A673 (cell line): ENCODE measurements around the gene FAM47B. TPM values are rescaled to one million over a fixed set of nuclear protein-coding genes. Genes with fewer than 3 reads are reported as not detected.

ENCODE experiments used
- BruUV-seq: library from RNA; stranded (reverse); fragments of 400-500 nt; replicated peaks from 2 replicates; lab custom pipeline; 2021; lab: Mats Ljungman, UMichigan
- CTCF ChIA-PET: fragments of 300-600 bp; sonication (Branson Sonifier 250); formaldehyde crosslinking; loops from one replicate; lab custom pipeline; 2022; ENCODE audit warnings: antibody characterized with exemption; lab: Charles Lee
- POLR2A ChIA-PET: fragments of 300-600 bp; sonication (Branson Sonifier 250); formaldehyde crosslinking; loops from one replicate; lab custom pipeline; 2022; ENCODE audit warnings: antibody characterized with exemption; ENCODE audit not compliant: low non-redundant PET; lab: Charles Lee
- DNase-seq: peaks from one replicate; pipeline ENCODE4 v3.0.0-alpha.2; 2015; ENCODE audit warnings: low spot score
- H3K27ac ChIP-seq: fragments of 200-600 bp; sonication (generic); 2 replicates; pipeline ENCODE4 v1.5.1; 2016; ENCODE audit warnings: mixed run types, low read depth, mild to moderate bottlenecking, mixed read lengths, antibody characterized with exemption, low read length; ENCODE audit not compliant: poor library complexity, severe bottlenecking
- H3K27me3 ChIP-seq: fragments of 200-600 bp; sonication (generic); replicated peaks from 2 replicates; pipeline ENCODE4 v1.6.1; 2017; ENCODE audit warnings: mixed run types, low read depth, mild to moderate bottlenecking, mixed read lengths, antibody characterized with exemption, low read length; ENCODE audit not compliant: insufficient read depth, poor library complexity
- H3K36me3 ChIP-seq: fragments of 200-600 bp; sonication (generic); 2 replicates; pipeline ENCODE4 v1.6.1; 2016; ENCODE audit warnings: mixed run types, mild to moderate bottlenecking, mixed read lengths, antibody characterized with exemption, low read length; ENCODE audit not compliant: insufficient read depth, poor library complexity, severe bottlenecking
- H3K4me1 ChIP-seq: fragments of 200-600 bp; sonication (generic); 2 replicates; pipeline ENCODE4 v1.6.1; 2017; ENCODE audit warnings: mixed run types, mild to moderate bottlenecking, mixed read lengths, antibody characterized with exemption, low read length; ENCODE audit not compliant: insufficient read depth, poor library complexity, severe bottlenecking
- H3K4me3 ChIP-seq: fragments of 200-600 bp; sonication (generic); 2 replicates; pipeline ENCODE4 v1.5.1; 2016; ENCODE audit warnings: low read depth, mixed run types, mild to moderate bottlenecking, mixed read lengths, low read length; ENCODE audit not compliant: poor library complexity, severe bottlenecking
- H3K9me3 ChIP-seq: fragments of 200-600 bp; sonication (generic); 2 replicates; pipeline ENCODE4 v1.6.1; 2016; ENCODE audit warnings: mixed run types, low read depth, mild to moderate bottlenecking, mixed read lengths, antibody characterized with exemption, low read length; ENCODE audit not compliant: poor library complexity, severe bottlenecking
- EZH2 ChIP-seq: fragments of 200-600 bp; sonication (generic); IDR thresholded peaks from 2 replicates; pipeline ENCODE4 v1.6.1; 2017; ENCODE audit warnings: borderline replicate concordance, low read depth, mild to moderate bottlenecking, mixed read lengths, antibody characterized with exemption, low read length; ENCODE audit not compliant: poor library complexity, severe bottlenecking
- intact Hi-C: fragments of 100-400 bp; cut with micrococcal nuclease; formaldehyde crosslinking; loops from one replicate; pipeline ENCODE4 v1.10.0; 2022; ENCODE audit not compliant: unreplicated experiment
- total RNA-seq: library from RNA; stranded (reverse); gene quantifications from 2 replicates; pipeline ENCODE4 v1.2.3, GENCODE V29; 2021
- TF ChIP-seq, protein P1 (sequence below): fragments of 300-800, 200-600 bp; sonication (generic); conservative IDR thresholded peaks from 2 replicates; pipeline ENCODE4 v1.5.1; 2017; ENCODE audit warnings: low read depth, mild to moderate bottlenecking, antibody characterized with exemption, low read length, moderate library complexity, mixed read lengths

The FAM47B gene
- total RNA-seq, 1 experiment from 2014 or later = not detected

GRCh38 chrX:34918856-34919255 lies 23.7 kb upstream of the FAM47B start:
- no peaks in the 10 kb centered on the region for H3K27me3 ChIP-seq
- H3K9me3 ChIP-seq = no peaks in the 10 kb centered on the region
- TF ChIP-seq, protein P1, sequence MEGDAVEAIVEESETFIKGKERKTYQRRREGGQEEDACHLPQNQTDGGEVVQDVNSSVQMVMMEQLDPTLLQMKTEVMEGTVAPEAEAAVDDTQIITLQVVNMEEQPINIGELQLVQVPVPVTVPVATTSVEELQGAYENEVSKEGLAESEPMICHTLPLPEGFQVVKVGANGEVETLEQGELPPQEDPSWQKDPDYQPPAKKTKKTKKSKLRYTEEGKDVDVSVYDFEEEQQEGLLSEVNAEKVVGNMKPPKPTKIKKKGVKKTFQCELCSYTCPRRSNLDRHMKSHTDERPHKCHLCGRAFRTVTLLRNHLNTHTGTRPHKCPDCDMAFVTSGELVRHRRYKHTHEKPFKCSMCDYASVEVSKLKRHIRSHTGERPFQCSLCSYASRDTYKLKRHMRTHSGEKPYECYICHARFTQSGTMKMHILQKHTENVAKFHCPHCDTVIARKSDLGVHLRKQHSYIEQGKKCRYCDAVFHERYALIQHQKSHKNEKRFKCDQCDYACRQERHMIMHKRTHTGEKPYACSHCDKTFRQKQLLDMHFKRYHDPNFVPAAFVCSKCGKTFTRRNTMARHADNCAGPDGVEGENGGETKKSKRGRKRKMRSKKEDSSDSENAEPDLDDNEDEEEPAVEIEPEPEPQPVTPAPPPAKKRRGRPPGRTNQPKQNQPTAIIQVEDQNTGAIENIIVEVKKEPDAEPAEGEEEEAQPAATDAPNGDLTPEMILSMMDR = peak; percentile 72
- TF ChIP-seq EZH2 = no peak
- H3K4me1 ChIP-seq = peaks cover 3% of the 10 kb centered on the region
- ChIA-PET POLR2A (no interaction called here), CTCF (interaction anchor here (0.6 to 1.2 kb wide), 3 partner anchors 182 to 410 kb away, joined by 3 to 4 read pairs (median 3); no protein-coding TSS in a partner anchor)
- H3K27ac ChIP-seq = no peak overlapping the region
- H3K36me3 ChIP-seq = no peaks in the 10 kb centered on the region
- no TSS peak for BruUV-seq
- peak; percentile 82 for DNase-seq
- no peak overlapping the region for H3K4me3 ChIP-seq
- intact Hi-C loops = loop anchor here (10.0 kb wide), 2 partner anchors 334 to 1986 kb away; no protein-coding TSS in a partner anchor

- Histone ChIP-seq H3K27me3 (no peaks in the 10 kb centered on the region), H3K36me3 (no peaks in the 10 kb centered on the region), H3K4me1 (no peaks in the 10 kb centered on the region), H3K27ac (no peak overlapping the region), H3K9me3 (no peaks in the 10 kb centered on the region), H3K4me3 (no peak overlapping the region)
- intact Hi-C loops = loop anchor here (10.0 kb wide), 1 partner anchor 817 kb away; no protein-coding TSS in a partner anchor
- TF ChIP-seq, protein P1 = no peak
- TF ChIP-seq EZH2 = no peak
- ChIA-PET POLR2A (no interaction called here), CTCF (no interaction called here)
- no peak for DNase-seq
- no TSS peak for BruUV-seq
Measured at GRCh38 chrX:34927866-34928265, 14.7 kb upstream of the FAM47B start.

GRCh38 chrX:34943235-34943634 lies 639 bp downstream of the FAM47B start:
- TF ChIP-seq, protein P1 = no peak
- Histone ChIP-seq H3K9me3 (no peaks in the 10 kb centered on the region), H3K36me3 (no peaks in the 10 kb centered on the region), H3K27me3 (no peaks in the 10 kb centered on the region), H3K4me3 (no peak overlapping the region), H3K4me1 (no peaks in the 10 kb centered on the region), H3K27ac (no peak overlapping the region)
- intact Hi-C loops = no loop called here
- ChIA-PET CTCF (no interaction called here), POLR2A (no interaction called here)
- no TSS peak for BruUV-seq
- no peak for DNase-seq
